Neutrophil (primary cell): ENCODE results near the gene FBXL5.

Experiments used
- H3K27ac ChIP-seq: fragments of 200-600 bp; sonication (generic); 2 replicates; pipeline ENCODE4 v1.5.1; 2016; ENCODE audit warnings: mild to moderate bottlenecking, moderate library complexity
- H3K27me3 ChIP-seq: fragments of 200-600 bp; sonication (generic); 2 replicates; pipeline ENCODE4 v1.6.0; 2016; ENCODE audit warnings: mild to moderate bottlenecking
- H3K36me3 ChIP-seq: fragments of 200-600 bp; sonication (generic); 2 replicates; pipeline ENCODE4 v1.5.1; 2017
- H3K4me1 ChIP-seq, 2 experiments: fragments of 200-600 bp in 1 of 2; sonication (generic) in 1 of 2; 1 replicate in 1 of 2; 2 replicates in 1 of 2; pipeline versions ENCODE4 v1.5.1 to v1.6.1; 2013 to 2016; ENCODE audit warnings: low read depth in 1 of 2, low read length in 1 of 2, mild to moderate bottlenecking in 1 of 2, moderate library complexity in 1 of 2; ENCODE audit not compliant: control insufficient read depth in 1 of 2, insufficient read depth in 1 of 2
- H3K4me3 ChIP-seq, 2 experiments: fragments of 200-600 bp in 1 of 2; sonication (generic) in 1 of 2; 1 replicate in 1 of 2; 2 replicates in 1 of 2; pipeline ENCODE4 v1.5.1; 2013 to 2016; ENCODE audit warnings: low read depth in 1 of 2, low read length in 1 of 2, mild to moderate bottlenecking in 1 of 2, moderate library complexity in 1 of 2
- H3K9me3 ChIP-seq: fragments of 200-600 bp; sonication (generic); 2 replicates; pipeline ENCODE4 v1.5.1; 2016
- TF ChIP-seq, protein P1 (sequence below): fragments of 200-600 bp; sonication (generic); IDR thresholded peaks from 2 replicates; pipeline ENCODE4 v1.5.1; 2016; ENCODE audit warnings: antibody characterized with exemption

Gene FBXL5

GRCh38 chr4:15558561-15558960 is 96.6 kb downstream of the FBXL5 start:
- H3K27me3 ChIP-seq = no peaks in the 10 kb centered on the region
- H3K36me3 ChIP-seq = peaks cover 20% of the 10 kb centered on the region
- TF ChIP-seq, protein P1, sequence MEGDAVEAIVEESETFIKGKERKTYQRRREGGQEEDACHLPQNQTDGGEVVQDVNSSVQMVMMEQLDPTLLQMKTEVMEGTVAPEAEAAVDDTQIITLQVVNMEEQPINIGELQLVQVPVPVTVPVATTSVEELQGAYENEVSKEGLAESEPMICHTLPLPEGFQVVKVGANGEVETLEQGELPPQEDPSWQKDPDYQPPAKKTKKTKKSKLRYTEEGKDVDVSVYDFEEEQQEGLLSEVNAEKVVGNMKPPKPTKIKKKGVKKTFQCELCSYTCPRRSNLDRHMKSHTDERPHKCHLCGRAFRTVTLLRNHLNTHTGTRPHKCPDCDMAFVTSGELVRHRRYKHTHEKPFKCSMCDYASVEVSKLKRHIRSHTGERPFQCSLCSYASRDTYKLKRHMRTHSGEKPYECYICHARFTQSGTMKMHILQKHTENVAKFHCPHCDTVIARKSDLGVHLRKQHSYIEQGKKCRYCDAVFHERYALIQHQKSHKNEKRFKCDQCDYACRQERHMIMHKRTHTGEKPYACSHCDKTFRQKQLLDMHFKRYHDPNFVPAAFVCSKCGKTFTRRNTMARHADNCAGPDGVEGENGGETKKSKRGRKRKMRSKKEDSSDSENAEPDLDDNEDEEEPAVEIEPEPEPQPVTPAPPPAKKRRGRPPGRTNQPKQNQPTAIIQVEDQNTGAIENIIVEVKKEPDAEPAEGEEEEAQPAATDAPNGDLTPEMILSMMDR = no peak
- H3K4me3 ChIP-seq = no peak overlapping the region
- H3K4me1 ChIP-seq = no peaks in the 10 kb centered on the region
- H3K9me3 ChIP-seq = no peaks in the 10 kb centered on the region
- no peak overlapping the region for H3K27ac ChIP-seq

- peaks cover 16% of the 10 kb centered on the region for H3K36me3 ChIP-seq
- no peaks in the 10 kb centered on the region for H3K9me3 ChIP-seq
- H3K4me3 ChIP-seq = no peak overlapping the region
- no peaks in the 10 kb centered on the region for H3K27me3 ChIP-seq
- no peak overlapping the region for H3K27ac ChIP-seq
- H3K4me1 ChIP-seq = no peaks in the 10 kb centered on the region
- TF ChIP-seq, protein P1 = no peak
These were observed 97.2 kb downstream of the FBXL5 start for GRCh38 chr4:15557786-15558550.

DNA sequence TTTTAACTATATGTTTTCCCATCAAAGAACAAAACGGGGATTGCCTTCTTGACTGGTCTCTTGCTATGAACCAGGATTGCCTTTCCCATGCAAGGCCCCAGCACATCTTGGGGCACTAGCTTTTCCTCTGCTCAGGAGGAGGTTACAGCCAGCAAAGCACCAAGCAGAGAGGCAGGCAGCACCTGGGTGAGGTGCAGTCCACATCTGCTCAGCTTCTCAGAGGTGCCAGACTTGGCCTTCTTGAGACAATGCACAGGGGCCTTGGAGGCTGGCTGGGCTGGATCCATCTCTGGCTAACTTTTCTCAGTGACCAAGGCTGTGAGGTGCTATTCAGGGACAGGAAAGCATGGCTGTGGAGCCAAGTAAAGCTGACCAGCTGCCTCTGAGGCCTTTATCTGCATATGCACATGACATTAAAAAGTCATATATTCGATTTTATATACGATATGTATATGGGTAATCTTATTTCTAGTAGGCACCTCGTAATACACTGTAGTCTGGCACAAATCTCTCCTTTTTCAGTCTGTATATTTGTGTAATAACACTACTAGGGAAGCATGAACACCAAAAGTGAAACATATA is 98.6 kb downstream of the FBXL5 start:
- Histone ChIP-seq H3K36me3 (peaks cover 12% of the 10 kb centered on the region), H3K4me3 (no peak overlapping the region), H3K4me1 (no peaks in the 10 kb centered on the region), H3K27ac (no peak overlapping the region), H3K27me3 (no peaks in the 10 kb centered on the region), H3K9me3 (no peaks in the 10 kb centered on the region)
- TF ChIP-seq, protein P1 = no peak
